Activated CD4-positive, alpha-beta T cell treated with anti-CD3 and anti-CD28 coated beads for 24 hours (primary cell): ENCODE data around the gene VPS13D.
"Not testable (repeated sequence)": the region's sequence is repeated elsewhere in the genome, so short reads cannot be mapped to it uniquely, and the experiment has no call there.

Experiments used
- DNase-seq, 2 donors: peaks; one replicate each; pipeline ENCODE4 v3.0.0-alpha.2; 2020; ENCODE audit warnings: low read depth in 2 of 2

Gene VPS13D

GRCh38 chr1:12450090-12450755 lies 220.4 kb downstream of the VPS13D start:
- DNase-seq: no peak

DNA sequence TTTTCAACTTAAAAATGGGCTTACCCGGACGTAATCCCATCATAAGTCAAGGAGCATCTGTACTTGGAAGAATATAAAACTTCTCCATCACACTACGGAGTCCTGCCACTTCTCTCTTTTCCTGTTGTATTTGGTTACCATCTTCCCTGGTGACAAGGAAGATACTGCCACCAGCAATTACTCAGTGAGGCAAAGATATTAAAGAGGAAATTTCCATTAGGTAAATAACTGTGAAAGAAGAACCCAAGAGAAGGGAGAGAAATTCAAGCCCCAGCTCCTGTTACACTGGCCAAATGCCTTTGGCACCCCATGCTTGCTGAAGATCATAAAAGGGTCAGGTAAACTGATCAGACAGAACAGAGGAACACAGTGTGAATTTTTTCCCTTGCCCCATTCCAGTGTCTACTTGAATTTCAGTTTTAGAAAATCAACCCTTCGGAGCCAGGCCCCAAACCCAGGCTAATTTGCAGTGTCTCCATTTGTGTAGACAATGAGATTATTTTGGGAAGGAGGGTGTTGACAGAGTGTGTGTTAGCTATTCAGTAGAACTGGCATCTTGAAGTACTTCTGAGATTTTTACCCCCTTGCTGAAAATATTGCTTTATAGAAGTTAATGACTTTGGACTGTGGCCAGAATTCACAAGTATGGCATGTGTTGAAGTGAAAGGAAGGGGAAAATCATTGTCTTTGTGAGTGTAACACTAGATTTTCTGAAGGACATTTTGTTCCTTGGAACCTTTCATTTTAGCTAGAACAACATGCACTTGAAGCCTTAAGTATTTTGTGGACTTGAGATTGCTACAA lies 221.1 kb downstream of the VPS13D start:
- no peak for DNase-seq

- no peak for DNase-seq
Measured at GRCh38 chr1:12451560-12451900, 221.7 kb downstream of the VPS13D start.

GRCh38 chr1:12452262-12452661 lies 222.4 kb downstream of the VPS13D start:
- DNase-seq: no peak

GRCh38 chr1:12453400-12454343 lies 223.8 kb downstream of the VPS13D start:
- DNase-seq: no peak

GRCh38 chr1:12454406-12455391 lies 224.9 kb downstream of the VPS13D start:
- DNase-seq: no peak

- not testable (repeated sequence) for DNase-seq
Measured at GRCh38 chr1:12456081-12456480, 226.3 kb downstream of the VPS13D start.

DNA sequence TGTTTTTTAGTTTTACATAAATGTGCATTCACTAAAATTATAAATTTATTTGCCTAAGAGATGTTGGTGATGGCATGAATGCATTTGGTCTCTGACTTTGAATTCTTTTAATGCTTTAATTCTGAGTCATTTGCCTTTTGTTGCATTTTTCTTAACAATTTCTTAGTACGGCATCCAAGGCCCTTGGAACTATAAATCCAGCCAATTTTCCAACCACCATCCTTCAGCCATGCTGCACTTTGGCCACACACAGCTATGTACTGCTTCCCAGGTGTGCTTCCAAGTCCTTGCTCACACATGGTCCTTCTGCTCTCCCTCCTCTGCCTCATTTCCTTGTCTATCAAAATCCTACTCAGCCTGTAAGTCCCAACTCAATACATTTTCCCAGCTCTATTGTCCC lies 227.1 kb downstream of the VPS13D start:
- DNase-seq: no peak

DNA sequence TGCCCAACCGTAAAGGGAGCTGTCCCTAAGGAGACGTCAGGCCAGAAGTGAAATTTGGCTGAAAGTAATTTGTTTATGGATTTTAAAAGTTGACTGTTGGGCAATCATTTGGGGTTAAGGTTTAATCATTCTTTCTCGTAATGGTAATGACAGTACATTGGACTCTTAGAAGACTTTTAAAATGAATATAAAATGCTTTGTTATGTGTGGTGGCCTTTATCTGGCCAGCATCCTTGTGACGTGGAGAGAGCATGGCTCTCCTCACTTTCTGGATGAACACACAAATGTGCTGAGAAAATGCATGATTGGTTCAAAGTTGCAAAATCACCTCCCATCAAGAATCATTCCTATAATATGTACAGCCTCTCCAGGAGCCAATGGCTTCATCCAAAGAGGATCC lies 227.9 kb downstream of the VPS13D start:
- DNase-seq: no peak

GRCh38 chr1:12458571-12458970 lies 228.7 kb downstream of the VPS13D start:
- DNase-seq: no peak

DNA sequence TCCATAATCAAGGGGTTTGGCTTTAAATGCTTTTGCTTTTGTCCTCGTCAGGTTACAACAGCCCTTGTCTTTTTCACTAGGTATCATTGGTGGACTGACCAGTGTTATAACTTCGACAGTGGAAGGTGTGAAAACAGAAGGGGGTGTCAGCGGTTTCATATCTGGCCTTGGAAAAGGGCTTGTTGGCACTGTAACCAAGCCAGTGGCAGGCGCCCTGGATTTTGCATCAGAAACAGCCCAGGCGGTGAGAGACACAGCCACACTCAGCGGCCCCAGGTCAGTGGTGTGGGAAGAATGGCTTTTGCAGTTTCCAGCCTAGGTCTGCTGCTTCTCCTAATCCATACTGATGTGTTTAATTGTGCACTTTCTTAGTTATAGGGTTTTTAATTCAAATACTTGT lies 230.3 kb downstream of the VPS13D start:
- no peak for DNase-seq

GRCh38 chr1:12460911-12461621 lies 231.2 kb downstream of the VPS13D start:
- DNase-seq: no peak

GRCh38 chr1:12461754-12462153 lies 231.9 kb downstream of the VPS13D start:
- no peak for DNase-seq

DNA sequence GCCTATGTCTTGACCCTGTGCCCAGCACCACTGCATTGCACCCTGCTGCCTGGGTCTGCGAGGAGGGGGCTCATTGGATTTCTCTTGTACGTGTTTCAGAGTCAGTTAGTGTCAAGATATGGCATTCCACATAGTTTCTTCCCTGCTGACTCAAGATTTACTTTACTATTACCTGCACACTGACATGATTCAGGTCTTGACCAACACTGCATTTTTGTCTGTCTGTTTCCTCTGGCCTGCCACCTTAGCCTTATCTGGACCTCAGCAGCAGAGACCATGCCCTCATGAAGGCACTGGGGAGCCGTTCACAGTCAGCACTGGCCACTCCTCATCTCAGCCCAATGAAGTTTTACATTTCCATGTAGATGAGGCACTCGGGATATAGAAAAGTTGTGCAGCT lies 232.8 kb downstream of the VPS13D start:
- DNase-seq: no peak

DNA sequence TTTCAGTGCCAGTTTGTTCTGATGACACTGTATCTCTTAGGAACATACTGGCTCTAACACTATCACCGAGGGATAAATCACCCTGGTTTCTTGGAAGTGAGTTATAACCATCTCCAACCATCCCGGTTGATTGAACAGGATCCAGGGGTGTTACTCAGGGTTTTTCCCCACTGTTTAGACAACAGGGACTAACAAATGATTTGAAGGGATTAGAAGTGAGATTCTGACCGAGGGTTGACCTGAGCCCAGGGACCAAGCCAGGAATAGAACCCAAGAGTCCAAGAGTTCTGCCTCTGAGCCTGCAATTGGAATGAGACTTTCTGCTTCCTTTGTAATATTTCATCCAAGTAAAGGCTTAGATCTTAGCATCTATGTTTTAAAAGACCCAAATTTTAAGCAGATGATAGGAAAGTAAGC lies 234.2 kb downstream of the VPS13D start:
- DNase-seq: no peak

GRCh38 chr1:12464598-12465056 lies 234.8 kb downstream of the VPS13D start:
- no peak for DNase-seq

- DNase-seq: no peak
Measured at GRCh38 chr1:12465126-12465525, 235.3 kb downstream of the VPS13D start.

DNA sequence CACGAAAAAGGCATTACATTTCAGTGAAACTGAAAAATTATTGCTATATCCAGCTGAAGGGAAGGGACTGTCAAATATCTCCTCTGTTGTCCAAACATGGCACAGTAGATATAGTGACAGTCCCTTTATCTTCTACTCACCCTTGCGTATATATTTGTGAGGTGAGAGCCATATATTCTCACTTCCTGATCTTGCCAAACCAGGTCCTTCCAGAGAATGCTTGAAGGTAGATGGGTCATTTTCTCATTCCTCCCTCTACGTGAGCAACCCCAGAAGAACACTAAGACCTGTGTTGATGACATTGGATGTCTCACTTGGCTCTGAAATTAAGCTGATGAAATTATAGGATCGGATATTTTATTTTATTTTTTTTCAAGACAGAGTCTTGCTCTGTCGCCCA lies 237.0 kb downstream of the VPS13D start:
- DNase-seq: no peak

DNA sequence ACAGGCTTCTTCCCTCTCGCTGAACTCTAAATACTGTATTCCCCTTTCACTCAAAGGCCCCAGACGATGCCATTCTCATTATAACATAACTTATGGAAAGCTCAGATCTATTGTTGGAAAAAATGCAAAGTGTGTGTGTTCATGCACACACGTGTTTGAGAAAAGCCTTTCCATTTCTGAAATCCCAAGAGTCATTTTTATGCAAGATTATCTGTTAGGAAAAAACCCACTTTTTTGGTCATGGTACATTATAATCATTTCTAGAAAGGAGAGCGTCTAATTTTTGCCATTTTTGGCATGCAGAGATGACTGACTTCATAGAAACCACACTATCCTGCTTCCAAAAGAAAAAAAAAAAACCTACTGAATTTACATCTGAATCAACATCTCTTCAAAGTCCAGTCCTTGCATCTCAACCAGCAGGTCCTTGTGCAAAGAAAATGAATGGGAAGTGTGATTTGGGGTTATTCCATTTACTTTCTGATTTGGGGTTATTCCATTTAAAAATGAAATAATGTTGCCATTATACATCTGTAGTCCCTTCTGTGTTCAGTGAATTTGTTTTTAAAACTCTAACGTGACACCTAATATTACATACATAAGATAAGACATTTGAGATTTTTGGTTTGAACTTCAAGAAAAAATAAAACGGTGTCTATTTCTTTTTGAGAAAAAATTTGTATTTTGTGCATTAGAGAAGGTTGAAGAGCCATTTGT lies 237.9 kb downstream of the VPS13D start:
- no peak for DNase-seq

GRCh38 chr1:12468323-12468722 lies 238.5 kb downstream of the VPS13D start:
- DNase-seq: no peak
